HL-60 (cell line): ENCODE data around the gene SUPT6H.

ENCODE experiments used
- DNase-seq, 2 experiments: peaks; one replicate each; pipeline ENCODE4 v3.0.0-alpha.2; 2010 to 2020; ENCODE audit warnings: low read depth in 1 of 2, low spot score in 1 of 2
- H3K27ac ChIP-seq: fragments of 250-450 bp; sonication (Bioruptor Pico); replicated peaks from 2 replicates; pipeline ENCODE4 v1.5.1; 2020; ENCODE audit warnings: mild to moderate bottlenecking, moderate library complexity
- H3K27me3 ChIP-seq: fragments of 250-450 bp; sonication (Bioruptor Pico); 2 replicates; pipeline ENCODE4 v1.5.1; 2021; ENCODE audit warnings: mild to moderate bottlenecking, moderate library complexity; ENCODE audit not compliant: insufficient read depth, poor library complexity, severe bottlenecking
- H3K4me3 ChIP-seq: replicated peaks from 2 replicates; pipeline ENCODE4 v1.5.1; 2011; ENCODE audit warnings: mild to moderate bottlenecking, control low read depth, low read length; ENCODE audit not compliant: insufficient read depth
- GABPA ChIP-seq: IDR thresholded peaks from 2 replicates; pipeline ENCODE4 v1.6.1; 2012; ENCODE audit warnings: low read depth
- POLR2AphosphoS5 ChIP-seq: IDR thresholded peaks from 2 replicates; pipeline ENCODE4 v1.6.1; 2012; ENCODE audit warnings: low read depth
- SPI1 ChIP-seq: IDR thresholded peaks from 2 replicates; pipeline ENCODE4 v1.6.1; 2012; ENCODE audit warnings: low read depth, mild to moderate bottlenecking, borderline replicate concordance
- TF ChIP-seq, protein P1 (sequence below): IDR thresholded peaks from 2 replicates; pipeline ENCODE4 v1.6.1; 2012; ENCODE audit warnings: low read depth; ENCODE audit not compliant: insufficient replicate concordance
- TF ChIP-seq, protein P2 (sequence below): IDR thresholded peaks from one replicate; pipeline ENCODE4 v1.5.1; 2011; ENCODE audit warnings: low read length, control low read depth, inconsistent platforms; ENCODE audit not compliant: insufficient read depth

The SUPT6H gene

DNA sequence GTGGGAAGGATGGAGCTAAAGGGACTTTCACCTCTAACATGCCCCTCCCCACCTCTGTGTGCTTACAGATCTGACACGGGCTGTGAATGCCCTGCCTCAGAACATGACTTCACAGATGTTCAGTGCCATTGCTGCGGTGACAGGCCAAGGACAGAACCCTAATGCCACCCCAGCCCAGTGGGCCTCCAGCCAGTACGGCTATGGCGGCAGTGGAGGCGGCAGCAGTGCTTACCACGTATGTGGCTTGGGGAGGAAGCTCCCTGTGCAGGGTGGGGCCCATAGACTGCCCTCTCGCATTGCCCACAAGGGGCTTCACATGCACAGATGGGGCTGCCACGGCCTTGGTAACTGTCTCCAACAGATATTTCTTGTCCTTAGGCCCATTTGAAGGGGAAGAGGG is 38.3 kb downstream of the SUPT6H start:
- Histone ChIP-seq H3K4me3 (no peak overlapping the region), H3K27ac (no peak overlapping the region), H3K27me3 (no peaks in the 10 kb centered on the region)
- no peak for DNase-seq
- TF ChIP-seq, protein P1, sequence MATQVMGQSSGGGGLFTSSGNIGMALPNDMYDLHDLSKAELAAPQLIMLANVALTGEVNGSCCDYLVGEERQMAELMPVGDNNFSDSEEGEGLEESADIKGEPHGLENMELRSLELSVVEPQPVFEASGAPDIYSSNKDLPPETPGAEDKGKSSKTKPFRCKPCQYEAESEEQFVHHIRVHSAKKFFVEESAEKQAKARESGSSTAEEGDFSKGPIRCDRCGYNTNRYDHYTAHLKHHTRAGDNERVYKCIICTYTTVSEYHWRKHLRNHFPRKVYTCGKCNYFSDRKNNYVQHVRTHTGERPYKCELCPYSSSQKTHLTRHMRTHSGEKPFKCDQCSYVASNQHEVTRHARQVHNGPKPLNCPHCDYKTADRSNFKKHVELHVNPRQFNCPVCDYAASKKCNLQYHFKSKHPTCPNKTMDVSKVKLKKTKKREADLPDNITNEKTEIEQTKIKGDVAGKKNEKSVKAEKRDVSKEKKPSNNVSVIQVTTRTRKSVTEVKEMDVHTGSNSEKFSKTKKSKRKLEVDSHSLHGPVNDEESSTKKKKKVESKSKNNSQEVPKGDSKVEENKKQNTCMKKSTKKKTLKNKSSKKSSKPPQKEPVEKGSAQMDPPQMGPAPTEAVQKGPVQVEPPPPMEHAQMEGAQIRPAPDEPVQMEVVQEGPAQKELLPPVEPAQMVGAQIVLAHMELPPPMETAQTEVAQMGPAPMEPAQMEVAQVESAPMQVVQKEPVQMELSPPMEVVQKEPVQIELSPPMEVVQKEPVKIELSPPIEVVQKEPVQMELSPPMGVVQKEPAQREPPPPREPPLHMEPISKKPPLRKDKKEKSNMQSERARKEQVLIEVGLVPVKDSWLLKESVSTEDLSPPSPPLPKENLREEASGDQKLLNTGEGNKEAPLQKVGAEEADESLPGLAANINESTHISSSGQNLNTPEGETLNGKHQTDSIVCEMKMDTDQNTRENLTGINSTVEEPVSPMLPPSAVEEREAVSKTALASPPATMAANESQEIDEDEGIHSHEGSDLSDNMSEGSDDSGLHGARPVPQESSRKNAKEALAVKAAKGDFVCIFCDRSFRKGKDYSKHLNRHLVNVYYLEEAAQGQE, result no peak
- no peak for TF ChIP-seq SPI1
- TF ChIP-seq POLR2AphosphoS5, result no peak
- no peak for TF ChIP-seq GABPA
- TF ChIP-seq, protein P2, sequence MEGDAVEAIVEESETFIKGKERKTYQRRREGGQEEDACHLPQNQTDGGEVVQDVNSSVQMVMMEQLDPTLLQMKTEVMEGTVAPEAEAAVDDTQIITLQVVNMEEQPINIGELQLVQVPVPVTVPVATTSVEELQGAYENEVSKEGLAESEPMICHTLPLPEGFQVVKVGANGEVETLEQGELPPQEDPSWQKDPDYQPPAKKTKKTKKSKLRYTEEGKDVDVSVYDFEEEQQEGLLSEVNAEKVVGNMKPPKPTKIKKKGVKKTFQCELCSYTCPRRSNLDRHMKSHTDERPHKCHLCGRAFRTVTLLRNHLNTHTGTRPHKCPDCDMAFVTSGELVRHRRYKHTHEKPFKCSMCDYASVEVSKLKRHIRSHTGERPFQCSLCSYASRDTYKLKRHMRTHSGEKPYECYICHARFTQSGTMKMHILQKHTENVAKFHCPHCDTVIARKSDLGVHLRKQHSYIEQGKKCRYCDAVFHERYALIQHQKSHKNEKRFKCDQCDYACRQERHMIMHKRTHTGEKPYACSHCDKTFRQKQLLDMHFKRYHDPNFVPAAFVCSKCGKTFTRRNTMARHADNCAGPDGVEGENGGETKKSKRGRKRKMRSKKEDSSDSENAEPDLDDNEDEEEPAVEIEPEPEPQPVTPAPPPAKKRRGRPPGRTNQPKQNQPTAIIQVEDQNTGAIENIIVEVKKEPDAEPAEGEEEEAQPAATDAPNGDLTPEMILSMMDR, result no peak

- TF ChIP-seq, protein P2, result no peak
- TF ChIP-seq, protein P1, result no peak
- TF ChIP-seq GABPA, result no peak
- TF ChIP-seq SPI1, result no peak
- TF ChIP-seq POLR2AphosphoS5, result no peak
- DNase-seq, result no peak
- no peak overlapping the region for H3K4me3 ChIP-seq
Measured at GRCh38 chr17:28700830-28701492, 39.0 kb downstream of the SUPT6H start.

GRCh38 chr17:28702026-28702751 is 40.2 kb downstream of the SUPT6H start:
- TF ChIP-seq, protein P2, result no peak
- TF ChIP-seq SPI1 (no peak), GABPA (no peak), POLR2AphosphoS5 (no peak)
- TF ChIP-seq, protein P1, result no peak
- no peak for DNase-seq
- H3K4me3 ChIP-seq, result no peak overlapping the region
- H3K27ac ChIP-seq, result no peak overlapping the region
- H3K27me3 ChIP-seq, result no peaks in the 10 kb centered on the region

More at GRCh38 chr17:28700830-28701492, 39.0 kb downstream of the SUPT6H start:
- no peaks in the 10 kb centered on the region for H3K27me3 ChIP-seq
- H3K27ac ChIP-seq, result no peak overlapping the region
